Measurements from ENCODE around the gene MCCD1.
"Not testable (repeated sequence)": the region's sequence is repeated elsewhere in the genome, so short reads cannot be mapped to it uniquely, and the experiment has no call there.

MCCD1 gene

GRCh38 chr6:31544676-31545075, 15.9 kb downstream of the MCCD1 start:
- DNase-seq, result no peak

GRCh38 chr6:31545291-31545690, 16.5 kb downstream of the MCCD1 start:
- DNase-seq, result no peak

DNA sequence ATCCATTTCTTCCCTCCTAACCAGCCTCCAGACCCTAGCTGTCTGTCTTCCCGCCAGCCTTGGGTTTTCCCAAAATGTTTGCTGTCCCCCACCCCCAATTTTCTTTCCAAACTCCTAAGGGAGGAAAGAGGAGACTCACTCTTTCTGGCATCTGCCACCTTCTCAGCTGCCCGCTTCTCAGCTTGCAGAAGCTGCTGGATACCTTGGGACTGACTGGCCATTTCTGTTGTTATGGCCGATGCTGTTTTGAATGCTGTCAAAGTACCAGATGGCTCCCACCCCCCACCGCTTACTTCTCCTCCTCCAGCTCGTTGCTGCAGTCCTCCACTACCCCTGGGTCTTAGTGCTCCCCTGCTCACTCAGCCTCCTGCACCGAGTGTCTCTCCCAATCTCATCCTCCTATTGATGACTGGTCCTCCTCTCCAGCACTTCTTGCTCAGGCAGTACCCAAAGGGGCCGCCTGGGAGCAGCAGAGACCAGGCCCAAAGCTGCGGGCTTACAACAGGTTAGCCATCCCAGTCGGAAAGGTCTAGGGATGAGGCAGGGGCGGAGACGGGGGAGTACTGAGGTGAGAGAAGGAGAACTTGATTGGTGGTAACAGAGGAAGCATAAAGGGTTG, 17.7 kb downstream of the MCCD1 start, which contains the start of gene ATP6V1G2:
ATP6V1G2 (minus strand) TSS at position 270 of the 619 bp plus-strand sequence; CDS start at position 221, 49 bp downstream.
- peak; percentile 94 for DNase-seq

- DNase-seq, result peak; percentile 93
Measured at GRCh38 chr6:31546958-31547726, 18.4 kb downstream of the MCCD1 start, which contains the start of gene NFKBIL1. NFKBIL1 (plus strand) TSS chr6:31547608; CDS start chr6:31547695, 87 bp downstream.

- DNase-seq, result no peak
Measured at GRCh38 chr6:31547727-31548543, 19.2 kb downstream of the MCCD1 start.

DNA sequence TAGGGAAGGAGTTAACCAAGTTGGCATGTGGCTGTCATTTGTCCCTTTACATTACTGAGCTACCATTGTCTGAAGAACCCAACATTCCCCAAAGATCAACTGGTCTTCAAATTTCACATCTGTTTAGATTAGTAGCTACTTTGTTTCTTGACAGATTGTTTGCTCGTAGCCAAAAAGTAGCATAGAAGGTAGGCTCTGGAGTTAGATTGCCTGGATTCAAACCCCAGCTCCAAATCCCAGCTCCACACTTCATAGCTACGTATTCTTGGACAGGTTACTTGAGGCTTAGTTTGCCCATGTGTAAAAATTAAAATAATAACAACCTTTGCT, 19.7 kb downstream of the MCCD1 start:
- DNase-seq, result no peak

GRCh38 chr6:31551371-31551770, 22.6 kb downstream of the MCCD1 start:
- DNase-seq, result not testable (repeated sequence)

DNA sequence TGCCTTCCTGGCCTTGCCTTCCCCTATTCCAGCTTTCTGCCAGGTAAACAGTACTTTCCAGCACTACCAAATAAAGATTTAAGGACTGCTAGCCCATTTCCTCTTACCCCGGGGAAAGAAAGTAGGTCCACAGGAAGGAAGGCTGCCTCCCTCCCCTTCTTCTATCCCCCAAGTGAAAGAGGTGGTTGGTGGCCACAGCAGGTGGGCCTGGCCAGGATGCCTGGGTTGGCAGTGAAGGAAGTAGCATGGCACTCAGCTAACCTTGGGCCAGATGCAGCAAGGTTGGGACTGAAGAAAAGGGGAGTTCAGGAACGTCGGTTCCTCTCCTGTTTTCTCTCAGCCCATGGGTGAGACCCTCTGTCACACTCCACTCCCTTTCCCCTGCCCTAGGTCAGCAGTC, 27.5 kb downstream of the MCCD1 start:
- DNase-seq, result no peak

- no peak for DNase-seq
Measured at GRCh38 chr6:31557443-31558317, 28.9 kb downstream of the MCCD1 start.

DNA sequence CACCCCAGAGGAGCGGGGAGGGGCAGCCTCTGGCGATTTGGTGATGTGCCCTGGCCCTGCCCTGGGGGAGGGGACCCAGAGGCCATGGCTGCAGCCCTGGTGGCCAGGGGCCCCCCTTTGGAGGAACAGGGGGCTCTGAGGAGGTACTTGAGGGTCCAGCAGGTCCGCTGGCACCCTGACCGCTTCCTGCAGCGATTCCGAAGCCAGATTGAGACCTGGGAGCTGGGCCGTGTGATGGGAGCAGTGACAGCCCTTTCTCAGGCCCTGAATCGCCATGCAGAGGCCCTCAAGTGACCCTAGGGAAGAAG, 29.5 kb downstream of the MCCD1 start:
- no peak for DNase-seq

DNA sequence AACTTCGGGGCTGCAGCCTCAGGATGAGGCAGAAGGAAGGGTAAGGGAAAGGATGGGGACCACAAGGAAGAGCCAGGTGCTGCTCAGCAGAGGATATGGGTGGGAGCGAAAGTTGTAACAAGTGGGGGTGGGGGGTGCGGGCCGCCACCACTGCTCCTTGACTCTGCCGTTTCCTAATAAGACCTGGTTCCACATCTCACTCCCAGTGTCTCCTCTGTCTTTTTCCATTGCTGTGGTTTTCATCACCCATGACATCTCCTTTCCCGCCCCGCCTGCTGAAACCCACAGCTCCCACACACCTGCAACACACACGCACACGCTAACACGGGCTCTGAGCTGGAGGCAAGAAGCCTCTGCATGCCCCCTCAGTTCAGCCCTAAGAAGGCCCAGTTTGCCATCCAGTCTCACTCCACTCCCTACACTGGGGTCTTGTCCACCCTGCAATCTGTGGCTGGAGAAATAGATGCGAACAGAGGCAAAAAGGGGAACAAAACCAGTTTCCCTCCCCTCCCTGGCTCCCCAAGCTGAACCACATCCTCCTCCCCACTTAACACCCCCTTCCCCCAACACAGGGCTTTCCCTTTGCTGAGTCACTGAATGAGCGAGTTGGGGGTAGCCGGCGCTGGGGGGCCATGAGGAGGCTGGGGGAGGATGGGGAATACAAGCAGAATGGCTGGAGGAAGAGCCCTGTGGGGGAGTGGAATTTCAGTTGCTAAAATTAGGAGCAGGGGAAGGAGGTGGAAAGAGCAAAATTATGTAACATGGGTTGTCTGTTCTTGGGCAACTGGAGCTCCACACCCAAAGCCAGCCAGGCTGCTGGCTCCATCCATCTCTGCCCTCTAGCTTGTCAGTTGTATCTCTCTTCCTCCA, 30.1 kb downstream of the MCCD1 start:
- DNase-seq, result no peak

- no peak for DNase-seq
Measured at GRCh38 chr6:31559606-31559957, 30.8 kb downstream of the MCCD1 start.

DNA sequence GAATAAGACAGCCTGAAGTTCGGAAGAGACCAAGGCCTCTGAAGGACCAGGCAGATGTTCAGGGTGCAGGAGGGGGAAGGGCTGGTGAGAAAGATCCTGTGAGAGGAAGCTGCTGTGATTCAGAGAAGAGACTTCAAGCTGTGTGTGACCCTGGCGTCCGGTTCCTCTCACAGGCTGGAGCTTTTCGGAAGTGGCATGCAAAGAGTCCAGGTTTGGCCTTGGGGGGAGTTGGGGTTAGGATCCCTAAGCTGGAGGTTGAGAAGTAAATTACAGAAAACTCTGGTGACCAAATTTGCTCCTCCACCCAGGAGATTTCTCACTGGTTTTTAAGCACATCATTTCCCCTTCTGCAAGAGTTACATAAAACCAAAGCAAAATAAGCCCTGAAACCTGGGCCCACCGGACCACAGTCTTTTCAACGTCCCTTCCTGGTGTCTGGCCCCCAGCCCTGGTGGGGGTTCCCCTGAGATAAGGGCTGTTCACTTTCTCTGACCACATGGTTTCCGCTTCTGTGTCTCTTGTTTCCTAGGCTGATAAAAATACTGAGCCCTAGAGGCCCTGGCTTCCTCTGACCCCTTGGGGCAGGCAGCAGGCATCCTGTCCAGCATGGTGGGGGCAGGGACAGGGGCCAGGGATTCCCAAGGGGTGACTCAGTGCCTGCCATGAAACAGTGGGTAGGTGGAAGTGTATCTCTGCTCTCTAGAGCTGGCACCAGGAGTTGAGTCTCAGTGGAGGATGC, 31.4 kb downstream of the MCCD1 start:
- DNase-seq, result no peak

DNA sequence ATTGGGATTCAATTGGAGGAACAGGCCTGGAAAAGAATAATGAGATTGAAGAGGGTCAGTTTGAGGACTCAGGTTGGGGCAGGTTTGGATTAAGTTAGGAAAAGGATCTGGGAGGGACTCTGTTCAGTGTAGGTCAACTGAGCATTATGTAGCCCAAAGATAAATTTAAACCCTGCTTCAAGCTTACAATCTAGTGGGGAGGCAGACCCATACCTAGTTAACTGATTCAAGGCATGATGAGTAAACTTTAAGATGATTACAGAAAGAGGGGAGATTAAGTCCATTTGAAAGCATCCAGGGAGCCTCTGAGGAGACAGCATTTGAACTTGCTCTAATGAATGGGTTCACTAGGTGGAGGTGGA, 31.9 kb downstream of the MCCD1 start:
- DNase-seq, result no peak

DNA sequence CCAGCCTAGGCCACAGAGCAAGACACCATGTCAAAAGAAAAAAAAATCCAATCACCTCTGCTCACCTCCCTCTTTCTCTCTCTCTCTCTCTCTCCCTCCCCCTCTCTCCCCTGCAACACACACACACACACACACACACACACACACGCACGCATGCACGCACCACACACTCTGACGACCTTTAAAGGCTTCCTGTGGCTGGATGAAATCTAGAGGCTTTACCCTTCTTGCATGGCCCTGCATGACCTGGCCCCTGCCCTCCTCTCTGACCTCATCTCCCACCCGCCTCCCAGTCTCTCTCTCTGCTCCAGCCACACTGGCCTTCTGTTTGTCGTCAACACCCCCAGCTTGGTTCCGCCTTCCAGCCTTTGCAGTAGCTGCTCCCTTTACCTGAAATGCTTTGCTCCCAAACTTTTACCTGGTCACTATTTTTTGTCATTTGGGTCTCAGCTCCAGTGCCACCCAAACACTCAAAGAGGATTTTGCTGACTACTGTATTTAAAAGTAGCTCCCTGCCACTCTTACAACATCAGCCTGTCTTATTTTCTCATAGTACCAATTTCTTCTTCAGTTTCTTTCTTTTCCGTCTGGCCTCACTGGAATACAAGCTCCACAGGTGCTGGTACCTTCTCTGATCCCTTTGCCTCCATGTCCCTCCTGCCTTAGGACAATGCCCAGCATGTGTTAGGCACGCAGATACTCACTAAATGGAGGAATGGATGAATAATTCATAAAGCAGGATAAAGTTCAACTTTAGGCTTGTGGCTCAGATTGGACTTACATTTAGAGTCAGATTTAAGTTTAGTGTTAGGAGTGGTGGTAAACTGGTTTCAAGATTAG, 39.0 kb downstream of the MCCD1 start:
- no peak for DNase-seq

DNA sequence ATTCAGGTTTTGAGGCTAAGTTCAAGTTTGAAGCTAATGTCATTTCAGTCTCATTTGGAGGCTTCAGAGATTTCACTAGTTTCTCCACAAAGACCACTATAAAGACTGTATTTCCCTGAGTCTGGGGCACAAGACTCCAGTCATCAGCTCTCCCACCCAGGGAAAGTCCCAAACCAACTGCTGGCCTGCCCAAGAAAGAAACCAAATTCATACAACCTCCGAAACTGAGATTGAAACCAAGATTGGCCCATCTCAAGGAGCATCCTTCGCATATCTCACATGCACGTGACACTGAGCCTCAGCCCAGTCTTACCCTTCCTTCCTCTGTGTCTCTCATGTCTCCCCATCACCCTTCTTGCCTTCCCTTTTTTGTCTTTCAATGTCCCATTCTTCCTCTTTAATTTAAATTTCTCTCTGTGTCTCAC, 39.8 kb downstream of the MCCD1 start:
- DNase-seq, result no peak

GRCh38 chr6:31569861-31570536, 41.2 kb downstream of the MCCD1 start:
- no peak for DNase-seq

GRCh38 chr6:31572041-31572911, 43.5 kb downstream of the MCCD1 start, which contains the start of gene LTA:
LTA (plus strand) TSS chr6:31572289; CDS start chr6:31572743, 454 bp downstream.
- no peak for DNase-seq

Measured in NCI-H1694 treated with DMSO at 0.1 percent for 48 hours (cell line).